ENCODE results near the gene TBC1D22A. TPM values are rescaled to one million over a fixed set of nuclear protein-coding genes. Genes with fewer than 3 reads are reported as not detected.

TBC1D22A gene
- total RNA-seq, 2 donors from 2014 or later = 11.5 to 15.4 TPM

DNA sequence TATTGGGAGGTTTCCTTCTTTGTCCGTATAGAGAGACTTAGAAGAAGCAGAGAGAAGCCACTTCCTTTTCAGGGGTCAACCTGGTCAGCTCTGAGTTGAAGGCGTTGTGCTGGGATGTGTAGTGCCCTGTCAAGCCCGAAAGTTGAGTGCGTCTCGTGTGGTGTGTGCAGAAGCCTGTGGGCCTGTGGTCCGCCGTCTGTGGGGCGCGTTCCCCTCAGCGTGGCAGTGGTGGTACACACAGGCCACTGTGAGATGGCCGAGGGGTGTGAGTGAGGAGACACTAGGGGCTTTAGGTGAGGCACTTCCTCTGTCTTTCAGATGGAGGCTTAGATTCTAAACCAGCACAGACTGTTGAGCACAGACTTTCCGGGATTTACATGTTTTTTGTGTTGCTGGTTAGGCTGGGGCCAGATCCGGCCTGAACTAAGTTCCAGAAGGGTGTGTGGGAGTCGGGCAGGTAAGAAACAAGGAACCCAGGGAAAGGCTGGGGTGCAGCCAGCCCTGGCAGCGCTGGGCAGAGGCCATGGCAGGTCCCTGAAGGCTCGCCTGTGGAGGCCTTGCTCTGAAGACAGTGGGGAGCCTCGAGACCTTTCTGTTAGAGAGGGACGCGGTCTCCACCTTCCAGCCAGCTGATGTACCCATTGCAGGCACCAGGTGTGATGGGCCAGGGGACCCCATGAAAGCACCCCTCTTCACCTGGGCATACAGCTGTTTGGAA is 194.2 kb downstream of the TBC1D22A start:
- H3K27me3 ChIP-seq = no peaks in the 10 kb centered on the region
- H3K36me3 ChIP-seq = no peaks in the 10 kb centered on the region
- H3K27ac ChIP-seq = no peak overlapping the region
- H3K4me3 ChIP-seq = no peak overlapping the region
- no peaks in the 10 kb centered on the region for H3K9me3 ChIP-seq
- H3K4me1 ChIP-seq = no peaks in the 10 kb centered on the region
- TF ChIP-seq CTCF (IDR thresholded peaks at IDR 0.05) = no peak
- no peak for DNase-seq (ENCODE audit: low spot score)

DNA sequence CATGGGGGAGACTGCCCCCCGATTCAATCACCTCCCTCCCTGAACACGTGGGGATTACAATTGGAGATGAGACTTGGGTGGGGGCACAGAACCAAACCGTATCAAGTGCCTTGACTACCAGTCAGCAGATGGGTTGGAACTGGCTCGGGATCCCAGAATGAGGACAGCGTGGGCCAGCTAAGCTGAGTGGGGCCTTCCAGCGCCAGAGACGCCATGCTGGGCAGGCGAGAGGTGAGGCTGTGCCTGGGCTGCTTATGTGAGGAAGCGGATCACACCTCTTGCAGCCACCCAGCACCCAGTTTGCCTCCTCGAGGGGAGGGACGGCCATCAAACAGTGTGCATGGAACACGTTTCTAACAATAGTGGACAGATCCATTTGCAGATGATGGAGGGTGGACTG is 195.1 kb downstream of the TBC1D22A start:
- Histone ChIP-seq H3K4me3 (no peak overlapping the region), H3K27me3 (no peaks in the 10 kb centered on the region), H3K27ac (no peak overlapping the region), H3K36me3 (no peaks in the 10 kb centered on the region), H3K4me1 (no peaks in the 10 kb centered on the region), H3K9me3 (no peaks in the 10 kb centered on the region)
- TF ChIP-seq CTCF (IDR thresholded peaks at IDR 0.05) = no peak
- DNase-seq (ENCODE audit: low spot score) = no peak

DNA sequence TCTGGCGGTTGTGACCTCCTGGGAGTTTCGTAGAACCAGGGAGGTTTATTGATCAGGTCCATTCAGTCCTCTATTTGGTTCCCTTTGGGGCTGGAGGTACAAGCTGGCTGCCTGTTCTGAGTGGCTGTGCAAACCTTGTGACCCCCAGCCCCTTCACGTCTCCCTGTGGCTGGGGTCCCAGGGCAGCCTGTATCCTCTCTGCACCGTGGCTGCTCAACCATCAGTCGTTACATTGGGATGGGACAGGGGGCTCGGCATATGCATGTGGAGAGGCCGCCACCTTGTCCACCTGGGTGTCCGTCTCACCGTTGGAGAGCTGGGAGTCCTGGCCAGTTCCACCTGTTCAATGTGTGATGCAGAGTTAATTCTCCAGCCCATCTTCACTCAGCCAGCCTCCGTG is 195.7 kb downstream of the TBC1D22A start:
- Histone ChIP-seq H3K4me3 (no peak overlapping the region), H3K4me1 (no peaks in the 10 kb centered on the region), H3K27ac (no peak overlapping the region), H3K27me3 (no peaks in the 10 kb centered on the region), H3K36me3 (no peaks in the 10 kb centered on the region), H3K9me3 (no peaks in the 10 kb centered on the region)
- no peak for DNase-seq (ENCODE audit: low spot score)
- no peak for TF ChIP-seq CTCF (IDR thresholded peaks at IDR 0.05)

GRCh38 chr22:46958658-46959057 is 196.2 kb downstream of the TBC1D22A start:
- no peak for TF ChIP-seq CTCF (IDR thresholded peaks at IDR 0.05)

GRCh38 chr22:46959369-46959768 is 196.9 kb downstream of the TBC1D22A start:
- Histone ChIP-seq H3K9me3 (no peaks in the 10 kb centered on the region), H3K27me3 (no peaks in the 10 kb centered on the region), H3K4me1 (peaks cover 0 to 4% of the 10 kb centered on the region in 2 donors), H3K36me3 (no peaks in the 10 kb centered on the region), H3K27ac (no peak overlapping the region), H3K4me3 (no peak overlapping the region)
- TF ChIP-seq CTCF (IDR thresholded peaks at IDR 0.05) = no peak
- no peak for DNase-seq (ENCODE audit: low spot score)

More at GRCh38 chr22:46958658-46959057, 196.2 kb downstream of the TBC1D22A start:
- Histone ChIP-seq H3K4me1 (no peaks in the 10 kb centered on the region), H3K4me3 (no peak overlapping the region), H3K27me3 (no peaks in the 10 kb centered on the region), H3K36me3 (no peaks in the 10 kb centered on the region), H3K9me3 (no peaks in the 10 kb centered on the region), H3K27ac (no peak overlapping the region)
- no peak for DNase-seq (ENCODE audit: low spot score)

All from right atrium auricular region (tissue), 2 donors.